Stimulated activated CD8-positive, alpha-beta memory T cell treated with anti-CD3 and anti-CD28 coated beads, Interleukin-4, amount 100 ng/mL, for 1 hour (primary cell): ENCODE data around the gene BRDT.

Experiments
- DNase-seq, 2 donors: peaks; one replicate each; pipeline ENCODE4 v3.0.0-alpha.2; 2020; ENCODE audit warnings: low read depth in 2 of 2, low spot score in 1 of 2

BRDT gene

GRCh38 chr1:91949356-91949699 is at the start of gene BRDT:
BRDT (plus strand) TSS chr1:91949401; CDS start chr1:91962755, 13,354 bp downstream.
- no peak for DNase-seq

- no peak for DNase-seq
These were observed 48.6 kb upstream of the BRDT start for GRCh38 chr1:91900562-91900961.

GRCh38 chr1:91901231-91901630 is 48.0 kb upstream of the BRDT start:
- DNase-seq, result no peak

GRCh38 chr1:91912266-91912665 is 36.9 kb upstream of the BRDT start:
- DNase-seq, result no peak

GRCh38 chr1:91913018-91913417 is 36.2 kb upstream of the BRDT start:
- no peak for DNase-seq

GRCh38 chr1:91916046-91916445 is 33.2 kb upstream of the BRDT start:
- DNase-seq, result no peak

GRCh38 chr1:91916811-91917460 is 32.3 kb upstream of the BRDT start:
- DNase-seq, result no peak

- no peak for DNase-seq
These were observed 29.2 kb upstream of the BRDT start for GRCh38 chr1:91919962-91920361.

- DNase-seq, result no peak
These were observed 25.1 kb upstream of the BRDT start for GRCh38 chr1:91924146-91924545.

- no peak for DNase-seq
These were observed 23.4 kb upstream of the BRDT start for GRCh38 chr1:91925644-91926435.

GRCh38 chr1:91928026-91928425 is 21.2 kb upstream of the BRDT start:
- DNase-seq, result no peak

- DNase-seq, result no peak
These were observed 20.0 kb upstream of the BRDT start for GRCh38 chr1:91929250-91929649.

- no peak for DNase-seq
These were observed 11.6 kb upstream of the BRDT start for GRCh38 chr1:91937613-91938012.

- DNase-seq, result no peak
These were observed 8.7 kb upstream of the BRDT start for GRCh38 chr1:91940496-91940895.

GRCh38 chr1:91944087-91944486 is 5.1 kb upstream of the BRDT start:
- no peak for DNase-seq

GRCh38 chr1:91948097-91948496 is 1.1 kb upstream of the BRDT start:
- no peak for DNase-seq

- no peak for DNase-seq
These were observed 473 bp upstream of the BRDT start for GRCh38 chr1:91948501-91949355.

- no peak for DNase-seq
These were observed 3.0 kb downstream of the BRDT start for GRCh38 chr1:91952187-91952586.

GRCh38 chr1:91958926-91959325 is 9.7 kb downstream of the BRDT start:
- no peak for DNase-seq

- no peak for DNase-seq
These were observed 19.1 kb downstream of the BRDT start for GRCh38 chr1:91968334-91968733.

GRCh38 chr1:91979383-91979782 is 30.2 kb downstream of the BRDT start:
- no peak for DNase-seq

- no peak for DNase-seq
These were observed 31.5 kb downstream of the BRDT start for GRCh38 chr1:91980663-91981062.
